HepG2 (cell line): ENCODE results near the gene IRF1. TPM values are rescaled to one million over a fixed set of nuclear protein-coding genes. Genes with fewer than 3 reads are reported as not detected.

Experiments used
- ATF1 ChIP-seq: IDR thresholded peaks from 2 replicates; pipeline ENCODE4 v1.6.1; 2016; ENCODE audit warnings: mild to moderate bottlenecking, control low read depth
- ETS1 ChIP-seq: sonication (generic); formaldehyde crosslinking; IDR thresholded peaks from 2 replicates; pipeline ENCODE4 v1.4.0; 2020; ENCODE audit warnings: missing genetic modification reagents
- FOXP1 ChIP-seq, 2 experiments: fragments of 450-650 bp in 1 of 2; IDR thresholded peaks; 2 replicates each; pipeline ENCODE4 v1.6.1; 2017 to 2018; ENCODE audit warnings: antibody characterized with exemption in 1 of 2
- HNF4A ChIP-seq: sonication (generic); formaldehyde crosslinking; IDR thresholded peaks from 2 replicates; pipeline ENCODE4 v1.4.0; 2020; ENCODE audit warnings: missing genetic modification reagents
- MED8 ChIP-seq: sonication (generic); formaldehyde crosslinking; IDR thresholded peaks from 2 replicates; pipeline ENCODE4 v1.8.1; 2023; ENCODE audit warnings: mild to moderate bottlenecking, missing genetic modification reagents; ENCODE audit not compliant: insufficient replicate concordance
- NFE2 ChIP-seq: sonication (generic); formaldehyde crosslinking; IDR thresholded peaks from 2 replicates; pipeline ENCODE4 v1.4.0; 2020; ENCODE audit warnings: missing genetic modification reagents
- NFRKB ChIP-seq: fragments of 450-650 bp; IDR thresholded peaks from 2 replicates; pipeline ENCODE4 v1.6.1; 2017
- NFYB ChIP-seq: sonication (generic); formaldehyde crosslinking; IDR thresholded peaks from 2 replicates; pipeline ENCODE4 v1.4.0; 2020; ENCODE audit warnings: missing genetic modification reagents
- REL ChIP-seq: sonication (generic); formaldehyde crosslinking; conservative IDR thresholded peaks from 2 replicates; pipeline ENCODE4 v1.8.0; 2022; ENCODE audit warnings: mild to moderate bottlenecking, missing genetic modification reagents, moderate library complexity
- SETDB1 ChIP-seq: sonication (generic); formaldehyde crosslinking; IDR thresholded peaks from 2 replicates; pipeline ENCODE4 v1.5.1; 2020; ENCODE audit warnings: missing genetic modification reagents, mild to moderate bottlenecking, borderline replicate concordance
- SOX6 ChIP-seq, 2 experiments: fragments of 450-650 bp in 1 of 2; sonication (generic) in 1 of 2; formaldehyde crosslinking in 1 of 2; IDR thresholded peaks; 2 replicates each; pipeline versions ENCODE4 v1.4.0 to v1.6.1; 2017 to 2020; ENCODE audit warnings: antibody characterized with exemption in 1 of 2, mild to moderate bottlenecking in 1 of 2, missing genetic modification reagents in 1 of 2
- SPEN ChIP-seq: sonication (generic); formaldehyde crosslinking; IDR thresholded peaks from 2 replicates; pipeline ENCODE4 v1.5.1; 2020; ENCODE audit warnings: low read depth, mild to moderate bottlenecking, missing genetic modification reagents
- SRSF1 ChIP-seq: fragments of 200-400 bp; formaldehyde crosslinking; optimal IDR thresholded peaks from 2 replicates; pipeline ENCODE3; 2017; ENCODE audit warnings: mild to moderate bottlenecking, low read depth, low read length, moderate library complexity
- THAP9 ChIP-seq: sonication (generic); formaldehyde crosslinking; IDR thresholded peaks from 2 replicates; pipeline ENCODE4; 2020; ENCODE audit warnings: missing genetic modification reagents, mild to moderate bottlenecking, borderline replicate concordance
- ZNF317 ChIP-seq: sonication (generic); formaldehyde crosslinking; IDR thresholded peaks from 2 replicates; pipeline ENCODE4 v1.5.0; 2020; ENCODE audit warnings: mild to moderate bottlenecking, missing genetic modification reagents
- ZNF33B ChIP-seq: sonication (generic); formaldehyde crosslinking; IDR thresholded peaks from 2 replicates; pipeline ENCODE4 v1.5.1; 2020; ENCODE audit warnings: mild to moderate bottlenecking, missing genetic modification reagents
- ZNF432 ChIP-seq: sonication (generic); formaldehyde crosslinking; IDR thresholded peaks from 2 replicates; pipeline ENCODE4 v1.5.0; 2020; ENCODE audit warnings: missing genetic modification reagents, mild to moderate bottlenecking, borderline replicate concordance
- ZNF451 ChIP-seq: sonication (generic); formaldehyde crosslinking; IDR thresholded peaks from 2 replicates; pipeline ENCODE4 v1.5.0; 2020; ENCODE audit warnings: mild to moderate bottlenecking, missing genetic modification reagents
- ZNF629 ChIP-seq: sonication (generic); formaldehyde crosslinking; conservative IDR thresholded peaks from 2 replicates; pipeline ENCODE4 v1.5.0; 2020; ENCODE audit warnings: missing genetic modification reagents
- ZNF841 ChIP-seq: sonication (generic); formaldehyde crosslinking; IDR thresholded peaks from 2 replicates; pipeline ENCODE4 v1.8.1; 2023; ENCODE audit warnings: missing genetic modification reagents, borderline replicate concordance
- ZSCAN22 ChIP-seq: sonication (generic); formaldehyde crosslinking; IDR thresholded peaks from 2 replicates; pipeline ENCODE4 v1.4.0; 2020; ENCODE audit warnings: mild to moderate bottlenecking, missing genetic modification reagents
- polyA plus RNA-seq, 8 experiments: library from polyadenylated mRNA; depleted of rRNA in 3 of 8; stranded (reverse) in 7 of 8; unstranded in 1 of 8; fragments of >200 nt; fragmentation: Illumina TruSeq in 4 of 8; extraction: Trizol in 4 of 8; gene quantifications; 2 replicates each; pipeline versions ENCODE4 v1.2.1 to v1.2.3, GENCODE V29; 2011 to 2016; ENCODE audit warnings: low read depth in 4 of 8, missing spikeins in 1 of 8, mixed read lengths in 1 of 8; ENCODE audit not compliant: insufficient read depth in 1 of 8
- total RNA-seq, 5 experiments: library from RNA; depleted of rRNA; stranded (reverse); fragments of >200 nt; fragmentation: Illumina TruSeq; extraction: Trizol; gene quantifications; 2 replicates each; pipeline ENCODE4 v1.2.3, GENCODE V29; 2016; ENCODE audit warnings: low read depth in 1 of 5
- TF ChIP-seq, protein P1 (sequence below): IDR thresholded peaks from 2 replicates; pipeline ENCODE4 v1.6.1; 2012; ENCODE audit warnings: low read depth, low read length, improper control_type of control experiment
- TF ChIP-seq, protein P2 (sequence below): sonication (generic); formaldehyde crosslinking; IDR thresholded peaks from 2 replicates; pipeline ENCODE4 v1.4.0; 2020; ENCODE audit warnings: missing genetic modification reagents

IRF1 gene
- total and polyA plus RNA-seq, 2 of the 13 experiments (the other 11 are each of a cell fraction or from before 2014, with no cell fraction given): 4.1 to 8.8 TPM

DNA sequence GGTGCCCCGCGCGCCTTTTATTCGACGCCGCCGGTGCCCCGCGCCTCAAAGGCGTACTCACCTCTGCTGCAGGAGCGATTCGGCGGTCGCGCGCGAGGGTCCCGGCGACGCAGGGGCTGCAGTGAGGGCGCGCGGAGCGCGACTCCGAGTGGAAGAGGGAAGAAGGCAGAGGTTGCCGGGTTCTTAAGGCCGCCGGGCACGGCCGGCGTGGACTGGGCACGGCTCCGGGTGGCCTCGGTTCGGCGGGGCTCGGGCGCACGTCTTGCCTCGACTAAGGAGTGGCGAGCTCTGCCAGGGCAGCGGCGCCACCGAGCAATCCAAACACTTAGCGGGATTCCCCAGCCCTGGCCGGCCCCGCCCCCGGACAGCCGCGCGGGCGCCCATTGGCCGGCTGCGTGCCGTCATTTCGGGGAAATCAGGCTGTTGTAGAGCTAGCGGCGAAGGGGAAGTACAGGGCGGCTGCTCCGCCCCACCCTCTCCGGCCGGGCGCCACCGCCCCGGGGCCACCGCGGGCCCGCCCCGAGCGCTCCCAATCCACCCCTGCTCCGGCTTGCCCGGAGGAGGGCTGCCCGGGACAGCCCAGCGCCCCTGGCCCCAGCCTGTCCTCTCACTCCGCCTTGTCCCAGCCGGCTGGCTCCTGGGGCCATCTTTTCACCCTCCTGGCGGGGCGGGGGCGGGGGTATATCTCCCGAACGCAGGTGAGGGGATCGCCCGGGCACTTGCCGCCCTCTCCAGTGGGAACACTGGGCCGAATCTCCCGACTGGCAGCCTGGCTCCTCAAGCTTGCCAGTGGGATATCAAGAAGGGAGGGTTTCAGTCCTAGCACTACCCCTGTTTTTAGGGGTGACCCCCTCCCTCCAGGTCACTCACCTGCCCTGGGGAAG lies at the start of gene IRF1 (continued):
- TF ChIP-seq SOX6 (IDR thresholded peaks at IDR 0.05): no peak
- TF ChIP-seq SOX6 (CRISPR knock-in tag; IDR thresholded peaks at IDR 0.05): peak; percentile 25; the same call in 1 of the 2 replicates
- TF ChIP-seq ZSCAN22 (CRISPR knock-in tag): no peak
- no peak; the same call in 1 of the 2 replicates for TF ChIP-seq THAP9 (CRISPR knock-in tag)
- TF ChIP-seq ZNF33B (CRISPR knock-in tag): no peak
- TF ChIP-seq REL (CRISPR knock-in tag): no peak; the same call in 1 of the 2 replicates
- TF ChIP-seq NFRKB: no peak
- no peak for TF ChIP-seq NFE2 (CRISPR knock-in tag)
- peak; percentile 68; the same call in 1 of the 2 replicates for TF ChIP-seq ZNF317 (CRISPR knock-in tag)
- peak; percentile 69; the same call in 1 of the 2 replicates for TF ChIP-seq ZNF432
- TF ChIP-seq HNF4A (CRISPR knock-in tag): no peak
- no peak for TF ChIP-seq SPEN (CRISPR knock-in tag)
- TF ChIP-seq ZNF841: no peak
- TF ChIP-seq FOXP1 (IDR thresholded peaks at IDR 0.05): no peak
- no peak for TF ChIP-seq FOXP1 (CRISPR knock-in tag; IDR thresholded peaks at IDR 0.05)
- TF ChIP-seq ZNF451 (CRISPR knock-in tag): 0 out of 2 replicates have a peak, but pooled peaks have one; percentile 30
- TF ChIP-seq, protein P1, sequence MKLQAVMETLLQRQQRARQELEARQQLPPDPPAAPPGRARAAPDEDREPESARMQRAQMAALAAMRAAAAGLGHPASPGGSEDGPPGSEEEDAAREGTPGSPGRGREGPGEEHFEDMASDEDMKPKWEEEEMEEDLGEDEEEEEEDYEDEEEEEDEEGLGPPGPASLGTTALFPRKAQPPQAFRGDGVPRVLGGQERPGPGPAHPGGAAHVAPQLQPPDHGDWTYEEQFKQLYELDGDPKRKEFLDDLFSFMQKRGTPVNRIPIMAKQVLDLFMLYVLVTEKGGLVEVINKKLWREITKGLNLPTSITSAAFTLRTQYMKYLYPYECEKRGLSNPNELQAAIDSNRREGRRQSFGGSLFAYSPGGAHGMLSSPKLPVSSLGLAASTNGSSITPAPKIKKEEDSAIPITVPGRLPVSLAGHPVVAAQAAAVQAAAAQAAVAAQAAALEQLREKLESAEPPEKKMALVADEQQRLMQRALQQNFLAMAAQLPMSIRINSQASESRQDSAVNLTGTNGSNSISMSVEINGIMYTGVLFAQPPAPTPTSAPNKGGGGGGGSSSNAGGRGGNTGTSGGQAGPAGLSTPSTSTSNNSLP: no peak
- no peak for TF ChIP-seq SETDB1
- TF ChIP-seq ETS1: no peak
- TF ChIP-seq, protein P2, sequence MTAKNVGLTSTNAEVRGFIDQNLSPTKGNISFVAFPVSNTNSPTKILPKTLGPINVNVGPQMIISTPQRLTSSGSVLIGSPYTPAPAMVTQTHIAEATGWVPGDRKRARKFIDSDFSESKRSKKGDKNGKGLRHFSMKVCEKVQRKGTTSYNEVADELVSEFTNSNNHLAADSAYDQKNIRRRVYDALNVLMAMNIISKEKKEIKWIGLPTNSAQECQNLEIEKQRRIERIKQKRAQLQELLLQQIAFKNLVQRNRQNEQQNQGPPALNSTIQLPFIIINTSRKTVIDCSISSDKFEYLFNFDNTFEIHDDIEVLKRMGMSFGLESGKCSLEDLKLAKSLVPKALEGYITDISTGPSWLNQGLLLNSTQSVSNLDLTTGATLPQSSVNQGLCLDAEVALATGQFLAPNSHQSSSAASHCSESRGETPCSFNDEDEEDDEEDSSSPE (CRISPR knock-in tag): peak; percentile 70
- TF ChIP-seq ATF1 (CRISPR knock-in tag): no peak
- peak; percentile 81 for TF ChIP-seq NFYB
- no peak for TF ChIP-seq ZNF629 (CRISPR knock-in tag)
- no peak for TF ChIP-seq MED8
- TF ChIP-seq SRSF1: peak; percentile 53
